T1000 (cell line): ENCODE results near the gene SECISBP2L.
"Not testable (repeated sequence)": the region's sequence is repeated elsewhere in the genome, so short reads cannot be mapped to it uniquely, and the experiment has no call there.

Source experiments
- DNase-seq: peaks from one replicate; lab custom pipeline; 2025; ENCODE audit warnings: mixed read lengths; lab: John Stamatoyannopoulos, UW

SECISBP2L gene

GRCh38 chr15:48992545-48992944, 53.7 kb downstream of the SECISBP2L start:
- DNase-seq, result no peak

DNA sequence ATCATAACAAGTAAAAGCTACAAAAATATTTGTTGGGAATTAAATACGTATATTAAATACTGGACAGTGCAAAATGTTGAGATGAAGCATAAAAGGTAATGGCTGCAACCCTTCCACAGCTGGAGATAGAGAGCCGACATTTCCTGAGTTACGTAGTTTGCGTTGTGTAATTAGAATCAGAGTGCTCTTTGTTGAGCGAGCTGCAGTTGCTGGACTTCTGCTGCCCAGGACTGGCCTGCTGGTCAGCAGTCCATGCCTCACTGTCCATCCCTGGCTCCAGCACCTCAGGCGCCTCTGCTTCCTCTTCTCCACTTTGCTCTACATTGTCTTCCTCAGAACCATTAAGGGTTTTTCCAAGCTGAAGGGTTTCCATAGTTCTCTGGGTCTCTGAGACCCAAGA, 54.1 kb downstream of the SECISBP2L start:
- DNase-seq, result no peak

GRCh38 chr15:48989170-48989569, 57.1 kb downstream of the SECISBP2L start:
- no peak for DNase-seq

DNA sequence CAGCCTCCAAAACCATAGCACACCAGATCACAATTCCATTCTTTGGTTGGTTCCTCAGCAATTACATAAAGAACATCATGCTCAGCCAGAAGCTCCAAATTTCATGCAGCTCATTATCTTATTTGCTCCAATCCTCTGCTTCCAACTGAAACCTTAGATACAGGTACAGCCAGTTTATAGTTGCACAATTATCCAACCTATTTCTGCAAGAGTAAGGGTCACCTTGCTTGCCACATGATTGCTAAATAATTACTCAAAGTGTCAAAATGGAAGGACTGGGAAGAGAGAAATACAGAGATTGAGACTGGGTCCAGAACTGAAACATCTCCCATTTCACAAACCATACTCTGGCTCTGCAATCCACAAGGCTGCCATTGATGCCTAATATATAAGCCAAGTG, 59.1 kb downstream of the SECISBP2L start:
- no peak for DNase-seq

DNA sequence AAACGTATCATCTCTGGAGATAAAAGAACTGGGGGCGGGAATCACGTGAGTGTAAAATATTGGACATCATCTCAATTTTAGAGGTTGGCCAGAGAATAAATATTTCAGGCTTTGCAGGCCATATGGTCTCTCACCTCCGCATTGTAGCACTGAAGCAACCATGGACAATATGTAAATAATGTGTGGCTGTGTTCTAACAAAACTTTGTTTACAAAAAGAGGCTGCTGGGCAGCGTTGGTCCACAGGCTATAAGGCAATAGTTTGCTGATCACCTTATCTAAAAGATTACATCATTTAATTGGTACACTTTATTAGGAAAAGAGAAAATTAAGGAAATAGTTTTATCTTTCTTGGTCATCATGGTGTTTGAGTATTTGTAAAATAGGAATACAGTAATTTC, 60.0 kb downstream of the SECISBP2L start:
- DNase-seq, result no peak

DNA sequence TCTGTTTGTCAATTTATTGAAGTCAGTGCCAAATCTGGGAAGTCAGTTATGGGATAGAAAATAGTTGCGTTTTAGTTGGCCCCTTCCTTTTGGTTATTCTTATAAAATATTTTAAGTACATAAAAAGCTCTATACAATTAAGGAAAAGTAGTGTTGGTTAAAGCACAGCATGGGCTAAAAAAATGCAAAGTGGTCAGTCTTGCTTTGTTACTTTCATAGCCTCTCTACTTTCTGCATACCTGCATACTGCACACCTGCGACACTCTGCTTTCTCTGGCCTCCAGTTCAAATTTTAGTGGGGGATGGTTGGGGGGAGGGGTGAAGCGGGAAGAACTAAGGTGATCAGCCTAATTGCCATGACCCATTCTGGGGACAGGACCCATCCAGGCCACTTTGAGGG, 60.7 kb downstream of the SECISBP2L start:
- no peak for DNase-seq

- DNase-seq, result no peak
Measured at GRCh38 chr15:48984811-48985352, 61.4 kb downstream of the SECISBP2L start.

GRCh38 chr15:48984021-48984710, 62.1 kb downstream of the SECISBP2L start:
- no peak for DNase-seq

- DNase-seq, result no peak
Measured at GRCh38 chr15:48983300-48983699, 62.9 kb downstream of the SECISBP2L start.

GRCh38 chr15:48981941-48982340, 64.3 kb downstream of the SECISBP2L start:
- DNase-seq, result no peak

DNA sequence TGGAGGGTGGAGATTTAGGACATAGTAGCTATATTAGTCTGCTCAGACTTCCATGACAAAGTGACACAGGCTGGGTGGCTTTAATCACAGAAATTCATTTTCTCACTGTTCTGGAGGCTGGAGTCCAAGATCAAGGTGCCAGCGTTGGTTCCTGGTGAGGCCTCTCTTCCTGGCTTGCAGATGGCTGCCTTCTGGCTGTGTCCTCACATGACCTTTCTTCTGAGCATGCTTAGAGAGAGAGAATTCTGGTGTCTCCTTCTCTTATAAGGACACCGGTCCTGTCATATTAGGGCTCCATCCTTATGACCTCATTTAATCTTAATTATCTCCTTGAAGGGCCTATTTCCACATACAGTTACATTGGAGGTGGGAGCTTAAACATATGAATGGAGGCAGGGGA, 67.6 kb downstream of the SECISBP2L start:
- DNase-seq, result no peak

- no peak for DNase-seq
Measured at GRCh38 chr15:48976444-48977088, 69.7 kb downstream of the SECISBP2L start.

GRCh38 chr15:48975472-48976419, 70.5 kb downstream of the SECISBP2L start:
- DNase-seq, result peak; percentile 62

- no peak for DNase-seq
Measured at GRCh38 chr15:48974882-48975281, 71.4 kb downstream of the SECISBP2L start.

DNA sequence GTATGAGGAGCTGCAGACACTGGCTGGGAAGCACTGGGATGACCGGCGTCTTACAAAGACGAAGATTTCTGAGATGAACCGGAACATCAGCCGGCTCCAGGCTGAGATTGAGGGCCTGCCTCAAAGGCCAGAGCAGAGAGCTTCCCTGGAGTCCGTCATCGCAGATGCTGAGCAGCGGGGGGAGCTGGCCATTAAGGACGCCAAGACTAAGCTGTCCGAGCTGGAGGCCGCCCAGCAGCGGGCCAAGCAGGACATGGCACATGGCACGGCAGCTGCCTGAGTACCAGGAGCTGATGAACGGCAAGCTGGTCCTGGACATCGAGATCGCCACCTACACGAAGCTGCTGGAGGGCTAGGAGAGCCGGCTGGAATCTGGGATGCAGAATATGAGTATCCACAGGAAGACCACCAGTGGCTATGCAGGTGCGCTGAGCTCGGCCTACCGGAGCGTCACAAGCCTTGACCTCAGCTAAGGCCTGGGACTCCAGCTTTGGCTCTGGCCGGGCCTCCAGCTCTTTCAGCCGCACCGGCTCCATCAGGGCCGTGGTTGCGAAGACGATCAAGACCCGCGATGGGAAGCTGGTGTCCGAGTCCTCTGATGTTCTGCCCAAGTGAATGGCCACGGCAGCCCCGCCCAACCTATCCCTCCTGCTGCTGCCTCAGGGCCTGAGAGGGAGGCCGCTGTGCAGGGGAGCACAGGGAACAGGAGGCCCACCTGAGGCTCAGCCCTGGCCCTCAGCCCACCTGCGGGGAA, 73.3 kb downstream of the SECISBP2L start:
- DNase-seq, result no peak

DNA sequence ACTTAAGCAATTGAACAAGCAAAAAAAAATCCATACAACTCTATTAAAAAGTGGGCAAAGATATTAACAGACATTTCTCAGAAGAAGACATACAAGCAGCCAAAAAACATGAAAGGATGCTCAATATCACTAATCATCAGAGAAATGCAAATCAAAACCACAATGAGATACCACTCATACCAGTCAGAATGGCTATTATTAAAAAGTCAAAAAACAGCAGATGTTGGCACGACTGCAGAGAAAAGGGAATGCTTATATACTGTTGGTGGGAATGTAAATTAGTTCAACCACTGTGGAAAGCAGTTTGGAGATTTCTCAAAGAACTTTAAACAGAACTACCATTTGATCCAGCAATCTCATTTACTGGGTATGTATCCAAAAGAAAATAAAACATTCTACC, 75.3 kb downstream of the SECISBP2L start:
- not testable (repeated sequence) for DNase-seq

GRCh38 chr15:48968066-48968465, 78.2 kb downstream of the SECISBP2L start:
- no peak for DNase-seq

GRCh38 chr15:48967336-48967735, 78.9 kb downstream of the SECISBP2L start:
- no peak for DNase-seq

- DNase-seq, result no peak
Measured at GRCh38 chr15:48966595-48967301, 79.5 kb downstream of the SECISBP2L start.

DNA sequence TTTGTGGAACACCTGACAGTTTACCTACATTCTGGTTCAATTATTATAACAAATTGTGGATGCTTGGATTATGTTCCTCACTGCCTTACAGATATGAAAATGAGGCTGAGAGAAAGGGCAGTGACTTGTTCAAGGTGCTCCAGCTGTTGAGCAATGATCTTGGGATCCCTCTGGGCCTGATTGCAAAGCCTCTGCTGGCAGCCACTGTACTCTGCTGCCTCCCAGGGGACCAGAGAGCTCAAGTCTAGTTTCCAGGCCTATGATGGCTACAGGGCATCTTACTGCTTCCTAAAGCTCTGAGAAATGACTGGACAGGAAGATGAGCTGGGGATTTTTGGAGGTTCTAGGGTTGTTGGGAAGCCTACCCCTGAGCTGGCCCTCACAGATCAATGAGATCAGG, 80.3 kb downstream of the SECISBP2L start:
- no peak for DNase-seq

DNA sequence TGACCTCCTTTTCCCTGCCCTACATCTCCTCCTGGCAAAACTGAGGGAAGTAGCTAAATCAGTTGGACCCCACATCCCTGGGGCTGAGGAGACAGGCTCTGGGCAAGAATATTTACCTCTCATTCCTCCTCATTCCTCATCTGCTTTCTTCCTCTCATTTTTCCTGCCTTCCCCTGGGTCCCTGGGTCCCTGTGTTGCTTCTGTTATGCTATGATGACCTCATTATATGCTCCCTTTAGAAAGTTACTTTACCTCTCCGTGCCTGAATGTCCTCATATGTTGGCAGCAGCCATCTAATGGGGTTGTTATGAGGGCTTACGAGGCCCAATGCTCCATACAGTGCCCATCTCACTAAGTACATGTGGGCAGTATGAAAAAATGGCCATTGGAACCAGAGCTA, 81.3 kb downstream of the SECISBP2L start:
- DNase-seq, result no peak
